Stimulated activated CD8-positive, alpha-beta memory T cell treated with anti-CD3 and anti-CD28 coated beads, Interleukin-7, amount 100 ng/mL, for 48 hours (primary cell): ENCODE results near the gene TMEM38A.
"Not testable (repeated sequence)": the region's sequence is repeated elsewhere in the genome, so short reads cannot be mapped to it uniquely, and the experiment has no call there.

Experiments used
- DNase-seq, 2 donors: peaks; one replicate each; pipeline ENCODE4 v3.0.0-alpha.2; 2020; ENCODE audit warnings: low read depth in 1 of 2; ENCODE audit errors: extremely low read depth in 1 of 2

Gene TMEM38A

DNA sequence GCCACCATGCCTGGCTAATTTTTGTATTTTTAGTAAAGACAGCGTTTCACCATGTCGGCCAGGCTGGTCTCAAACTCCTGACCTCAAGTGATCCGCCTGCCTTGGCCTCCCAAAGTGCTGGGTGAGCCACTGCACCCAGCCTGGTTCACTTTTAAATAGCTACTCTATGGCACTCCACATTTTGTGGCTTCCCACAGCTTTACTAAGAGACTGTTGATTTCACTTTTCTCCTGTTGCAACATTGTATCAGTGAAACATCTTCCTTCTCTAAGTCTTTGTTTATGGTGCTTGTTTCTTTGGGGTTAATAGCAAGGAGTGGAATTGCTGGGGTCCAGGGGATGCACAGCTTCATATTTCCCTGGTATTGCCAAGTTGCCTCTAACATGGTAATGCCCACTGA is 12.3 kb downstream of the TMEM38A start:
- no peak for DNase-seq

DNA sequence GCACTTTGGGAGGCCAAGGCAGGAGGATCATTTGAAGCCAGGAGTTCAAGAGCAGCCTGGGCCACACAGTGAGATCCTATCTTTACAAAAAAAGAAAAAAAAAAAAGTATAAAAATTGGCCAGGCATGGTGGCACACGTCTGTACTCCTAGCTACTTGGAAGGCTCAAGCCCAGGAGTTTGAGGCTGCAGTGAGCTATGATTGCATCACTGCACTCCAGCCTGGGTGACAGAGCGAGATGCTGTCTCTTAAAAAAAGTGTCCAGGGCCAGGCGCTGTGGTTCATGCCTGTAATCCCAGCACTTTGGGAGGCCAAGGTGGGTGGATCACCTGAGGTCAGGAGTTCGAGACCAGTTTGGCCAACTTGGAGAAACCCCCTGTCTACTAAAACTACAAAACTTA is 12.9 kb downstream of the TMEM38A start:
- DNase-seq: not testable (repeated sequence)

DNA sequence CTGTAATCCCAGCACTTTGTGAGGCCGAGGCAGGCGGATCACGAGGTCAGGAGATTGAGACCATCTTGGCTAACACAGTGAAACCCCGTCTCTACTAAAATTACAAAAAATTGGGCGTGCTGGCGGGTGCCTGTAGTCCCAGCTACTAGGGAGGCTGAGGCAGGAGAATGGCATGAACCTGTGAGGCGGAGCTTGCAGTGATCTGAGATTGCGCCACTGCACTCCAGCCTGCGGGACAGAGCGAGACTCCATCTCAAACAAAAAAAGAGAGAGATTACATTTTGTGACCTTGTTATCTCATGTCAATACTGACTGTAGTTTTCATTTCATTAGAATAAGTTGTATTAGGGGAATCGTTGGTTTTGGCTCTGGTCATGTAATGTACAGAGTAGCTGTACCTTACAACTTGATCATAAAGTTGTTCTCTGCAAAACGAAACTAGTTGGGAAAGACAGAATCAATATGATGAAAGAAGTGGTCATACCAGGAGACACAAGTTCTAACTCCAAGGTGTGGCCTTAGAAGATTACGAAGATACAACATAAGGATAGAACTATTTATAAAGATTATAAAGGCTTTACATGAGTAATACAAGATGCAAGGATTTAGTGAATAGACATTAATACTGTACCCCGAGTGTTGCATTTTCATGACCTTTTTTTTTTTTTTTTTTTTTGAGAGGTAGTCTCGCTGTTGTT is 15.3 kb downstream of the TMEM38A start:
- no peak for DNase-seq

DNA sequence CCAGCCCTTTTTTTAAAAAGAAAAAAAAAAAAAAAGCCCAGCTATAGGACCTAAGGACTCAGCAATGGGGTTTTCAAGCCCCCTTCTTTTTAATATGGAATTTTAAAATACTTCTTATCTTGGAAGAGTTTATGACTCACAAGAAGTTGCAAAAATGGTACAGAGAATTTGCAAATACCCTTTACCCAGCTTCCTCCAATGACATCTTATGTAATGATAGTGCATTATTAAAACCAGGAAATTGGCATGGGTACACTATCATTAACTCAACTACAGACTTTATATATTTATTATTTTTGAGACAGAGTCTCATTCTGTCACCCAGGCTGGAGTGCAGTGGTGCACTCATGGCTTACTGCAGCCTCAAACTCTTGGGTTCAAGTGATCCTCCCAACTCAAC is 16.1 kb downstream of the TMEM38A start:
- no peak for DNase-seq

DNA sequence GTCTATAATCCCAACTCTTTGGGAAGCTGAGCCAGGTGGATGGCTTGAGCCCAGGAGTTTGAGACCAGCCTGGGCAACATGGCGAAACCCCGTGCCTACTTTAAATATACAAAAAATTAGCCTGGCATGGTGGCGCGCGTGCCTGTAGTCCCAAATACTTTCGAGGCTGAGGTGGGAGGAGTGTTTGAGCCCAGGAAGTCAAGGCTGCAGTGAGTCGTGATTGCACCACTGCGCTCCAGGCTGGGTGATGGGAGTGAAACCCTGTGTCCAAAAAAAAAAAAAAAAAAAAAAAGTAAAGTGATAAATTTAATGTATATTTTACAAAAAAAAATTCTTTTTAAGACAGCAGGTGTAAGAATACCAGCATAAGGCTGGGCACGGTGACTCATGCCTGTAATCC is 17.6 kb downstream of the TMEM38A start:
- no peak for DNase-seq

DNA sequence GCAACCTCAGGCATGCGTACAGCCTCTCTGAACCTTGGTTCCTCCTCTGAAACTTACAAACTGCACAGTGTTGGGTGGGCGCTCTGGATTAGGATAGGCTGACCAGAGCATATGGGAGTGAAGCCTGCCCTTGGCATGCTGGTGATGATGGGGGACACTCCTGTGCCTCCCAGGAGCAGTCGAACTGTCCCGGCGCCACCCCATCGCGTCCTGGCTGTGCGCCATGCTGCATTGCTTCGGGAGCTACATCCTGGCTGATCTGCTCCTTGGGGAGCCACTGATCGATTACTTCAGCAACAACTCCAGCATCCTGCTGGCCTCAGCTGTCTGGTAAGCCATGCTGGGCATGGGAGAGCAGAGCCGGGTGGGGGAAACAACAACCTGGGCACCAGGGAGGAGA is 18.9 kb downstream of the TMEM38A start:
- DNase-seq: no peak

DNA sequence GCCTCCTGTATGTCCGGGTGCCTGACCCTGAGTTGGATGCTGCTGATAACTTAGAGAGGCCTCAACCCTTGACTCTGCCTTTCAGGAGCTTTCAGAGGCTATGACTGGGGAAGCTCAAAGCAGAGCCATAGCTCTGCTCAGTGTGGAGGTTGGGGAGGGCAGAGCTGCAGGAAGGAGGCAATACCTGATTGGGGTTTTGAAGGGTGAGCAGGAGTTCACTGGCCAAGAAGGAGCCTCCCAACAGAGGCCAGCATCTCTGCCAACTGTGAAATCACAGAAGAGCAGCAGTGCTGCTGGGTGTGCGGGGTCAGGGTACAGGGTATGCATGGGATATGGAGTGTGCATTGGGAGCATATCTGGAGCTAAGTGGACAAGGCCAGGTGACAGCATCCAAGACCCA is 21.6 kb downstream of the TMEM38A start:
- DNase-seq: no peak

DNA sequence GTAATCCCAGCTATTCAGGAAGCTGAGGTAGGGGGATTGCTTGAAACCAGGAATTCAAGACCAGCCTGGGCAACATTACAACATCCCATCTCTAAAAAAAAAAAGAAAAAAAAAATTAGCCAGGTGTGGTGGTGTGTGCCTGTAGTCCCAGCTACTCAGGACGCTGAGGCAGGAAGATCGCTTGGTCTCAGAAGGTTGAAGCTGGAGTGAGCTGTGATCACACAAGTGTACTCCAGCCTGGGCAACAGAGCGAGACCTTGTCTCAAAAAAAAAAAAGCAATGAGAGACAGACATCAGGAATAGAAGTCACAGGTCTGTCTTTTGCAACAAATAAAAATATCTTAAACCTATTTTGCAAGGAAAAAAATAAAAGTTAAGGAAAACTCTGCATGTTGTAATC is 23.3 kb downstream of the TMEM38A start:
- DNase-seq: no peak

DNA sequence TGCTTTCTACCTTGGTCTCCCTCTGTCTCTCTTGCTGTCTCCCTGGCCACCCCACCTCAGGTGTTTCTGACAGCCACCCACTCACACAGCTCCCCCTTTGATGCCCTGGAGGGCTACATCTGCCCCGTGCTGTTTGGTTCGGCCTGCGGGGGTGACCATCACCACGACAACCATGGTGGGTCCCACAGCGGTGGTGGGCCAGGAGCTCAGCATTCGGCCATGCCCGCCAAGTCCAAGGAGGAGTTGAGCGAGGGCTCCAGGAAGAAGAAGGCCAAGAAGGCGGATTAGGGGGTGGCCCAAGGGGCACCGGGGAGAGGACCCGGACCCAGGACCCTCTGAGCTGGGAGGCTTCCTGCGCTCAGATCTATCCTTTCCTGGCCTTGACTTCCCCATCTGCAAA is 27.1 kb downstream of the TMEM38A start:
- no peak for DNase-seq

DNA sequence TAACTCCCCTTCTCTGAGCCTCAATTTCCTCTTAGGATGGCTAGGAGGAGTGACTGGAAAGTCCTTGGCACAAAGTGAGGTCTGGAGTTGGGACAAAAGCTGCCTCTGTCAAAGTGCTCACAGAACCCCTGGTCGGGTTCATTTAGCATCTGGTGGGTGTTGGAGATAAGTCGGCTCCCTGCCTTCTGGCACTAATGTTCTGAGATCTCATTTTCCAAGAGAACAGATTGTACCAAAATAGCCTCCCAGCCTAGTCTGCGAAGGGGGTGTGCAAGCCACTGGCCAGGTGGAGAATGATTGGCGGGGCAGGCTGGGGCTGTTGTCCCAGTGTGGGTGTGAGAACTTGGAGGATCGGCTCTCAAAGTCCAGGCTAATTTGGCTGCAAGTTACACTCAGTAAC is 38.0 kb downstream of the TMEM38A start:
- DNase-seq: no peak

DNA sequence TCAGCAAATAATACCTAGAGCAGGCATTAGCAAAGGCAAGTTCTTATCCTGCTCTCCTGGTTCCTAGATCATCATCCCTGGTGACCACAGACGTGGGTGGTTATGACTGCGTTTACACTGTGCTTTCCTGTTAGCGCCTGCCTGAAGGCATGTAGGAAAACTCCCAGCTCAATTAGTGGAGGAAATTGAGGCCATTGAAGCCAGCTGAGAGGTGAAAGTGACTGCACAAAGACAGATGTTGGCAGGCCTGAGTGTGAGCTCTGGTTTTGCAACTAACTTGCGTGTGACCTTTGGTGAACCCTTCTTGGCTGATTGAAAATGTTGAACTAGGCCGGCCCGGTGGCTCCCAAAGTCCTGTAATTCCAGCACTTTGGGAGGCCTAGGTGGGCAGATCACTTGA is 41.2 kb downstream of the TMEM38A start:
- no peak for DNase-seq

DNA sequence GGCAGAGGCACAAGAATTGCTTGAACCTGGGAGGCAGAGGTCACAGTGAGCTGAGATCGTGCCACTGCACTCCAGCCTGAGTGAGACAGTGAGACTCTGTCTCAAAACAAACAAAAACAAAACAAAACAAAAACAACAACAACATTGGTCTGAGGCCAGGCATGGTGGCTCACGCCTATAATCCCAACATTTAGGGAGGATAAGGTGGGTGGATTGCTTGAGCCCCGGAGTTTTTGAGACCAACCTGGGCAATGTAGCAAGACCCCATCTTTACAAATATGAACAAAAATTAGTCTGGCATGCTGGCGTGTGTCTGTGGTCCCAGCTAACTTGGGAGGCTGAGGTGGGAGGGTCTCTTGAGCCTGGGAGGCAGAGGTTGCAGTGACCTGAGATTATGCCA is 42.7 kb downstream of the TMEM38A start:
- no peak for DNase-seq

DNA sequence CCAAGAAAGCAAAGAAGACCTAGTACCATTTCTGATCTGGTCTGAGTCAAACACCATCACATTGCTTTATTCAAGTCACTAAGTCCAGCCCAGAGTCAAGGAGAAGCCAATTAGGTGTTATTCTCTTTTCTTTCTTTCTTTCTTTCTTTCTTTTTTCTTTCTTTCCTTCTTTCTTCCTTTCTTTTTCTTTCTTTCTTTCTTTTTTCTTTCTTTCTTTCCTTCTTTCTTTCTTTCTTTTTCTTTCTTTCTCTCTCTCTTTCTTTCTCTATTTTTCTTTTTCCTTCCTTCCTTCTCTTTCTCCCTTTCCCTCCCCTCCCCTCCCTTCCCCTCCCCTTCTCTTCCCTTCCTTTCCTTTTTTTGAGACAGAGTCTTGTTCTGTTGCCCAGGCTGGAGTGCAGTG is 49.9 kb downstream of the TMEM38A start:
- not testable (repeated sequence) for DNase-seq

DNA sequence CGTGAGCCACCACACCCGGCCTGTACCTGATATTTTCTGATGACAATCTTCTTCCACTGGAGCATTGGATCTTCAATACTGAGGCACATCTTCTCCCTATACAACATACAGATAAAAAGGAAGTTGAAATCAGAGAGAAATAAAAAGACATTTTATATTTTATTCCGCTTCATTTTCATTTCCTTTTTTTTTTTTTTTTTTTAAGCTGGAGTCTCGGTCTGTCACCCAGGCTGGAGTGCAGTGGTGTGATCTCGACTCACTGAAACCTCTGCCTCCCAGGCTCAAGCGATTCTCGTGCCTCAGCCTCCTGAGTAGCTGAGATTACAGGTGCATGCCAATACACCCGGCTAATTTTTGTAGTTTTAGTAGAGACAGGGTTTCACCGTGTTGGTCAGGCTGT is 51.4 kb downstream of the TMEM38A start:
- DNase-seq: not testable (repeated sequence)

DNA sequence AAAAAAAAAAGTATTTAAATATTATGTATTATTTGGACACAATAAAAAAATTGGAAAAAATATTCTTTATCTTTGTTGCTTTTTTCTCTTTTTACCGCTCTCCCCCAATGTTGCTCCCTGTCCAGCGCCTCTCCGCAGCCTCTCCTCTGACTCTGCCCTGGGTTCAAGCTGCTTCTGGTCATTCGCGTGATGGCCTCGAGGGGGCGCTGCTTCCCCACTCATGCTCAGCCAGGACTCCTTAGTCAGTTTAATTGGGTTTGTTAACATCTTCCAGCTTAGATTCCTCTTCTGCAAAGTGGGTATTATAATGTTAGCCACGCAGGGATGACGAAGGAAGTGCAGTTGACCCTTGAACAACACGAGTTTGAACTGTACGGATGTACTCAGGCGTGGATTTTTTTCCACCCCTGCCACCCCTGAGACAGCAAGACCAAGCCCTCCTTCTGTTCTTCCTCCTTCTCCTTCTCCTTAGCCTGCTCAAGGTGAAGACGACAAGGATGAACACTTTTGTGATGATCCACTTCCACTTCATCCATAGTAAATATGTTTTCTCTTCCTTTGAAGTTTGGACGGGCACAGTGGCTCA is 53.9 kb downstream of the TMEM38A start:
- DNase-seq: peak; percentile 5 to 11

DNA sequence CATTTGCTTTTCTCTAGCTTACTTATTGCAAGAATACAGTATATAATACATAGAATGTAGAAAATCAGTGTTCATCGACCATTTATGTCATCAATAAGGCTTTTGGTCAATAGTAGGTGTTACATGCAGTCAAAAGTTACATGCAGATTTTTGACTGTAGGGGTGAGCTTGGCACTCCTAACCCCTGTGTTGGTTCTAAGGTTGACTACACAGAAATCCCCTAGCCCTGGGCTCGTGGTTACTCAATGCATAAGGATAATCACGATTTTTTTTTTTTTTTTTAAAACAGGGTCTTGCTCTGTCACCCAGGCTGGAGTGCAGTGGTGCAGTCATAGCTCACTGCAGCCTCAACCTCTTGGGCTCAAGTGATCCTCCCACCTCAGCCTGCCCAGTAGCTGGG is 54.7 kb downstream of the TMEM38A start:
- DNase-seq: no peak

DNA sequence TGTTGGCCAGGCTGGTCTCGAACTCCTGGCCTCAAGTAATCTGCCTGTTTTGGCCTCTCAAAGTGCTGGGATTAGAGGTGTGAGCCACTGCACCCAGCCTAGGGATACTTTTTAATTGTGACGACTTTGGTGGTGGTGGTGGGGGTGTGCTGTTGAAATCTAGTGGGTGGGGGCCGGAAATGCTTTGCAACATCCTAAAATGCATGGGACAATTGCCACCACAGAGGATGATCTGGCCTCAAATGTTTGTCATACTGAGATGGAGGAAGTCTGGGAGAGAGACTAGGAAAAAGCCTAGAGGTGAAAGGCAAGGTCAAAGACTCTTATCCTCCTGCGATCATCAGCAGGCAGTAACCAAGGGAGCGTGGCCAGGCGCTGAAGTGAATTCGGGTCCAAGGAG is 60.1 kb downstream of the TMEM38A start:
- no peak for DNase-seq

DNA sequence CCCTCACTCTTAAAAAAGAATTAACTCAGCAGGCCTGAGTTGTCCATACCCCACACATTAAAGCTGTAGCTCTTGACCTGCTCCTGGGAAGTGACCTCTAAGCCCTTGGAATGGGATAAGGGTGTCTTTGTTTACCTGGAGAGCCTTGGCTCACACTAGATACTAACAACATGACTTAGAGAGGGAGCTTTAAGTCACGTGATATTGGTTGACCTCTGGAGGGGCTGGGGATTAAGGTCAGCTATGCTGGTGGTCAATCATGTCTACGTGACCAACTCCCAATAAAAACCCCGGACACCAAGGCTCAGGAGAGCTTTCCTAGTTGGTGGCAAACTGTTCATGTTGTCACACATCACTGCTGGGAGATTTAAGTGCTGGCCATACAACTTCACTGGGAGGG is 61.7 kb downstream of the TMEM38A start:
- no peak for DNase-seq

DNA sequence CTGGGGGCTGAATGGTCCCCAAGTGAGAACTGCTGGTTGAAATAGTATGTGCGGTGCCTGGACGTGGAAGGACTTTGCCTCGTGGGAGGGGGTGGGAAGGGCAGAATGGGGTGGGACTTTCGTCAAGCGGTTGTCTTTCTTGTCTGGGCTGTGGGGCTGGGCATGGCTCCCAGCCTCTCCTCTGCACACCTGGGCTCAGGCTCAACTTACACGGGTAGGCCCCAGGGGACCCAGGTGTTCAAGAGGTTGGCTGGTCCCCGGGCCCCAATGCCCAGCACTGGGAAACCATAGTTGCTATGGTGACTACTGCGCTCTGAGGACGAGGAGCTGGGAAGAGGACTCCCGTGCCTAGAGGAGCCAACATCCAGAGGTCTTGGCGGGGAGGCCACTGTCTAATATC is 66.0 kb downstream of the TMEM38A start:
- DNase-seq: no peak

DNA sequence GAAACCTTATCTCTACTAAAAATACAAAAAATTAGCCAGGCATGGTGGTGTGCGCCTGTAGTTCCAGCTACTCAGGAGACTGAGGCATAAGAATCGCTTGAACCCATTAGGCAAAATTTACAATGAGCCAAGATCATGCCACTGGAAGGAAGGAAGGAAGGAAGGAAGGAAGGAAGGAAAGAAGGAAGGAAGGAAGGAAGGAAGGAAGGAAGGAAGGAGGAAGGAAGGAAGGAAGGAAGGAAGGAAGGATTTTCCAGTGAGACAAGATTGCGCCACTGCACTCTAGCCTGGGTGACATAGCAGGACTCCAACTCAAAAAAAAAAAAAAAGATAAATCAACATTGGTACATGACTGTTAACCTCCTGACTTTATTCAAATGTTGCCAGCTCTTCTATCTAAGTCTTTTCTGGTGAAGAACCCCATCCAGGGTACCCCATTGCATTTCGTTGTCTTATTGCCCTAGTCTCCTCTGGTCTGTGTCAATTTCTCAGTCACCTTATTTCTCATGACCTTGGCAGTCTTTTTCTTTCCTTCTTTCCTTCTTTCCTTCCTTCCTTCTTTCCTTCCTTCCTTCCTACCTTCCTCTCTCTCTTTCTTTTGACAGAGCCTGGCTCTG is 74.8 kb downstream of the TMEM38A start:
- DNase-seq: not testable (repeated sequence)

DNA sequence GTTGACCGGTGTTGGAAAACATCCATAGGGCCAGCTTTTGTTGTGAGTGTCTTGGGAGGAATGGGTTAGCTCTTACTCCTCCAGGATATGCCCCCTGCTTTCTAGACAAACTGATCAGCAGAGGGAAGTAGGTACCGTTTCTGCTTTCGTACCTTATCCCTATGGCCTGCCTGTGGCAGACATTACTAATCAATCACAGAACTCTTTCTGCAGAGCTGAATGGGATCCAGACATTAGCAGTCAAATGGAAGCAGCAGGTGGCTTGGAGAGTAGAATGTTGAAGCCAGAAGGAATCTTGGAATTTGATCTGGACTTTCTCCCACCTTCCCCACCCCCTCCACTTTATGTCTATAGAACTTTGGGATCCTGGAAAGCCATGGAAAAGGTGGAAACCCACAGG is 75.8 kb downstream of the TMEM38A start:
- DNase-seq: no peak

DNA sequence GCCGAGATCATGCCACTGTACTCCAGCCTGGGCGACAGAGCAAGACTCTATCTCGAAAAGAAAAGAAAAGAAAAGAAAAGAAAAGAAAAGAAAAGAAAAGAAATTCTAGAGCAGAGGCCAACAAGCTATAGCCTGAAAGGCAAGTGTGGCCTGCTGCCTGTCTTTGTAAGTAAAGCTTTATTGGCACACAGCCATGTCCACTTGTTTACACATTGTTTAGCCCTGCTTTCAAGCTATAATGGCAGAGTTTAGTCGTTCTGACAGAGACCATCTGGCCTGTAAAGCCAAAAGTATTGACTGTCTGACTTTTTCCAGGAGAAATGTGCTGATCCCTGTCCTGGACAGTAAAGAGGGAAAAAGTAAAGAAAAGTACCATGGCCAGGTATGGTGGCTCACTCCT is 77.0 kb downstream of the TMEM38A start:
- no peak for DNase-seq

DNA sequence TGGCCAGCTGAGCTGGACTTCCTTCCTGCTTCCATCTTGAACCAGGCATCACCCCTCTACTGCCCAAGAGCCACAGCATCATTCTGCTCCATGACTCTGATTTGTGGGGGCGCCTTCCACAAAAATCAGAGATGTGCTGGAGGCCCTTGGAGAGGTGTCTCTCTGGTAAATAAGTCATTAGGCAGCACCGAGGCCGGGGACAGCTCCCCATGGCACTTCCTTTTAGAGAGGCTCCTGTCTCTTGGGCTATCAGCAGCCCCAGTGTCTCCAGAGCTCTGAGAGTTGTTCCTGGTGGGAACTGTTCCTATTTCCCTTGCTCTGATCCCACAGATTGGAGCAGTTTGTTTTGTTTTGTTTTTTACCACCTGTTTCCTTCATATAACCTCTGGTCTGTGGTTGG is 78.6 kb downstream of the TMEM38A start:
- no peak for DNase-seq
